Transverse colon (tissue), 4 donors: ENCODE measurements around the gene RSF1. TPM values are rescaled to one million over a fixed set of nuclear protein-coding genes. Genes with fewer than 3 reads are reported as not detected.

Experiments
- DNase-seq: peaks from one replicate; pipeline ENCODE4 v3.0.0-alpha.2; 2019
- H3K27ac ChIP-seq, 4 donors: fragments of 200-600 bp; sonication (generic); 2 replicates each; pipeline ENCODE4 v1.5.1; 2016 to 2018; ENCODE audit warnings: inconsistent platforms in 4 of 4
- H3K27me3 ChIP-seq: fragments of 200-600 bp; sonication (generic); 2 replicates; pipeline ENCODE4 v1.5.1; 2017; ENCODE audit warnings: inconsistent platforms
- H3K36me3 ChIP-seq, 4 donors: fragments of 200-600 bp; sonication (generic); 2 replicates each; pipeline ENCODE4 v1.5.1; 2017 to 2019; ENCODE audit warnings: inconsistent platforms in 4 of 4
- H3K4me1 ChIP-seq, 4 donors: fragments of 200-600 bp; sonication (generic); 2 replicates each; pipeline ENCODE4 v1.5.1; 2017 to 2020; ENCODE audit warnings: inconsistent platforms in 4 of 4
- H3K4me3 ChIP-seq, 4 donors: fragments of 200-600 bp; sonication (generic); 1 replicate in 1 of 4; 2 replicates in 3 of 4; pipeline versions ENCODE4 v1.5.1 to v1.6.1; 2017 to 2019; ENCODE audit warnings: inconsistent platforms in 4 of 4
- H3K9me3 ChIP-seq, 2 donors: fragments of 200-600 bp; sonication (generic); 2 replicates each; pipeline ENCODE4 v1.5.1; 2017 to 2019; ENCODE audit warnings: inconsistent platforms in 2 of 2
- CTCF ChIP-seq, 5 experiments: fragments of 200-600 bp in 3 of 5; fragments of 450-650 bp in 2 of 5; sonication (generic) in 3 of 5; IDR thresholded peaks; 1 replicate in 2 of 5; 2 replicates in 3 of 5; pipeline ENCODE4 v1.5.1; 2016 to 2017; ENCODE audit warnings: antibody characterized with exemption in 5 of 5, inconsistent platforms in 3 of 5, mild to moderate bottlenecking in 2 of 5, moderate library complexity in 1 of 5
- EP300 ChIP-seq: sonication (generic); formaldehyde crosslinking; IDR thresholded peaks from one replicate; pipeline ENCODE4 v1.6.1; 2017; ENCODE audit warnings: antibody characterized with exemption, low read depth
- POLR2A ChIP-seq: fragments of 450-650 bp; IDR thresholded peaks from one replicate; pipeline ENCODE4 v1.6.1; 2016; ENCODE audit warnings: antibody characterized with exemption, mild to moderate bottlenecking, moderate library complexity
- POLR2AphosphoS5 ChIP-seq, 3 donors: sonication (generic); formaldehyde crosslinking; IDR thresholded peaks; one replicate each; pipeline ENCODE4 v1.6.1; 2016; ENCODE audit warnings: antibody characterized with exemption in 3 of 3
- WGBS, 2 donors: methylation state at CpG; one replicate each; pipeline ENCODE4 v1.1.5; 2018; ENCODE audit warnings: low coverage in 1 of 2; 5-methylcytosine and 5-hydroxymethylcytosine counted together
- in situ Hi-C, 4 donors: fragments of 200-750 bp; cut with MboI; loops; one replicate each; pipeline versions ENCODE4 v1.15.0 to v1.15.1; 2017; ENCODE audit warnings: low sequenced_read_pairs in 3 of 4, low pct_ligation_motif_present in 1 of 4, low pct_unique_long_range_greater_than_20kb in 1 of 4
- intact Hi-C: fragments of 100-400 bp; cut with DNase I; formaldehyde crosslinking; loops from one replicate; pipeline ENCODE4 v1.15.1; 2023; ENCODE audit warnings: low total_unique reads
- total RNA-seq, 4 donors: library from RNA; depleted of rRNA; stranded (reverse); fragments of >200 nt; gene quantifications; one replicate each; pipeline ENCODE4 v1.1.0, GENCODE V29; 2016

RSF1 gene
- total RNA-seq, 4 donors from 2014 or later = 45.6 to 72.8 (median 58.1) TPM

- TF ChIP-seq CTCF (IDR thresholded peaks at IDR 0.05) (no peak), POLR2AphosphoS5 (IDR thresholded peaks at IDR 0.05) (no peak), EP300 (no peak), POLR2A (no peak)
- WGBS, 2 donors = 85 to 92% methylated on average over 5 of the region's 5 CpGs
- in situ Hi-C loops (no loop called here), intact Hi-C loops (no loop called here)
- Histone ChIP-seq H3K4me1 (peaks cover 0 to 21% (median 0%) of the 10 kb centered on the region in 4 donors), H3K27me3 (no peaks in the 10 kb centered on the region), H3K9me3 (no peaks in the 10 kb centered on the region), H3K4me3 (no peak overlapping the region), H3K27ac (no peak overlapping the region), H3K36me3 (no peaks in the 10 kb centered on the region)
- no peak for DNase-seq
Observed at GRCh38 chr11:77749232-77749631, 71.3 kb downstream of the RSF1 start.

- Histone ChIP-seq H3K4me3 (no peak overlapping the region), H3K27ac (no peak overlapping the region), H3K36me3 (no peaks in the 10 kb centered on the region), H3K4me1 (peaks cover 0 to 21% (median 0%) of the 10 kb centered on the region in 4 donors), H3K27me3 (no peaks in the 10 kb centered on the region), H3K9me3 (no peaks in the 10 kb centered on the region)
- WGBS, 2 donors = 82 to 89% methylated on average over 3 to 5 of the region's 5 CpGs
- TF ChIP-seq POLR2AphosphoS5 (IDR thresholded peaks at IDR 0.05) = no peak
- TF ChIP-seq CTCF (IDR thresholded peaks at IDR 0.05) = no peak
- no peak for TF ChIP-seq EP300
- no peak for TF ChIP-seq POLR2A
- no peak for DNase-seq
- in situ Hi-C loops (no loop called here), intact Hi-C loops (no loop called here)
Observed at GRCh38 chr11:77748266-77748665, 72.3 kb downstream of the RSF1 start.

- intact Hi-C loops = no loop called here
- Histone ChIP-seq H3K4me3 (no peak overlapping the region), H3K36me3 (no peaks in the 10 kb centered on the region), H3K9me3 (no peaks in the 10 kb centered on the region), H3K27me3 (no peaks in the 10 kb centered on the region), H3K4me1 (peaks cover 0 to 16% (median 0%) of the 10 kb centered on the region in 4 donors), H3K27ac (no peak overlapping the region)
- in situ Hi-C loops = no loop called here
- 89 to 92% methylated on average over 3 of the region's 3 CpGs for WGBS, 2 donors
- DNase-seq = no peak
- TF ChIP-seq EP300 (no peak), POLR2AphosphoS5 (IDR thresholded peaks at IDR 0.05) (no peak), POLR2A (no peak), CTCF (IDR thresholded peaks at IDR 0.05) (no peak)
Observed at GRCh38 chr11:77747381-77747969, 73.0 kb downstream of the RSF1 start.

- H3K36me3 ChIP-seq = peaks cover 0 to 32% (median 6%) of the 10 kb centered on the region in 4 donors
- H3K27me3 ChIP-seq = no peaks in the 10 kb centered on the region
- WGBS, 2 donors = 98 to 100% methylated on average over 2 of the region's 2 CpGs
- H3K9me3 ChIP-seq = peaks cover under 1 to 2% of the 10 kb centered on the region in 2 donors
- TF ChIP-seq EP300 = no peak
- no peak for TF ChIP-seq POLR2AphosphoS5 (IDR thresholded peaks at IDR 0.05)
- no peak for TF ChIP-seq POLR2A
- TF ChIP-seq CTCF (IDR thresholded peaks at IDR 0.05) = no peak
- H3K4me3 ChIP-seq = no peak overlapping the region
- intact Hi-C loops = no loop called here
- H3K27ac ChIP-seq = no peak overlapping the region
- in situ Hi-C loops = no loop called here
- no peak for DNase-seq
- no peaks in the 10 kb centered on the region for H3K4me1 ChIP-seq
Observed at GRCh38 chr11:77736473-77736872, 84.0 kb downstream of the RSF1 start.
